HUES6 (cell line): ENCODE data around the gene P2RX4.
"Not testable (repeated sequence)": the region's sequence is repeated elsewhere in the genome, so short reads cannot be mapped to it uniquely, and the experiment has no call there.

Source experiments
- H3K27ac ChIP-seq: 2 replicates; pipeline ENCODE4 v1.7.0; 2013; ENCODE audit warnings: low read depth, mild to moderate bottlenecking, low read length, inconsistent platforms
- H3K27me3 ChIP-seq: 2 replicates; pipeline ENCODE4 v1.6.1; 2013; ENCODE audit warnings: low read length; ENCODE audit not compliant: control insufficient read depth, insufficient read depth
- H3K36me3 ChIP-seq: 2 replicates; pipeline ENCODE4 v1.6.1; 2013; ENCODE audit warnings: low read length; ENCODE audit not compliant: control insufficient read depth, insufficient read depth
- H3K4me1 ChIP-seq: 2 replicates; pipeline ENCODE4 v1.6.1; 2013; ENCODE audit warnings: low read length; ENCODE audit not compliant: control insufficient read depth, insufficient read depth
- H3K4me3 ChIP-seq: 2 replicates; pipeline ENCODE4 v1.5.1; 2013; ENCODE audit warnings: low read depth, low read length
- H3K9ac ChIP-seq: one replicate; pipeline ENCODE4 v1.6.1; 2013; ENCODE audit warnings: mild to moderate bottlenecking, low read length
- H3K9me3 ChIP-seq: 2 replicates; pipeline ENCODE4 v1.6.1; 2013; ENCODE audit warnings: low read depth, low read length; ENCODE audit not compliant: control insufficient read depth, insufficient read depth

The P2RX4 gene

GRCh38 chr12:121279507-121279915, 69.6 kb downstream of the P2RX4 start:
- H3K4me1 ChIP-seq = peaks cover 25% of the 10 kb centered on the region
- no peaks in the 10 kb centered on the region for H3K27me3 ChIP-seq
- H3K36me3 ChIP-seq = peaks cover 12% of the 10 kb centered on the region
- no peak overlapping the region for H3K4me3 ChIP-seq
- H3K9me3 ChIP-seq = no peaks in the 10 kb centered on the region
- H3K27ac ChIP-seq = no peak overlapping the region; the same call in 1 of the 2 replicates
- peak overlapping the region; percentile 22 for H3K9ac ChIP-seq

GRCh38 chr12:121280531-121280930, 70.6 kb downstream of the P2RX4 start:
- H3K4me3 ChIP-seq = peak overlapping the region; percentile 26; the same call in 1 of the 2 replicates
- H3K4me1 ChIP-seq = peaks cover 25% of the 10 kb centered on the region
- H3K27ac ChIP-seq, H3K9me3 ChIP-seq, H3K9ac ChIP-seq, H3K27me3 ChIP-seq: not testable (repeated sequence)
- peaks cover 12% of the 10 kb centered on the region for H3K36me3 ChIP-seq

- Histone ChIP-seq H3K9ac (peak overlapping the region; percentile 58), H3K36me3 (peaks cover 12% of the 10 kb centered on the region), H3K27ac (peak overlapping the region; percentile 63; the same call in 1 of the 2 replicates), H3K4me3 (0 out of 2 replicates have a peak overlapping the region, but pooled peaks have one; percentile 14), H3K4me1 (peaks cover 25% of the 10 kb centered on the region)
- not testable (repeated sequence) for H3K9me3 ChIP-seq, H3K27me3 ChIP-seq
Measured at GRCh38 chr12:121281116-121281515, 71.2 kb downstream of the P2RX4 start.

- H3K9ac ChIP-seq = peak overlapping the region; percentile 35
- H3K36me3 ChIP-seq = peaks cover 12% of the 10 kb centered on the region
- peaks cover 25% of the 10 kb centered on the region for H3K4me1 ChIP-seq
- H3K27ac ChIP-seq = no peak overlapping the region; the same call in 1 of the 2 replicates
- H3K9me3 ChIP-seq = no peaks in the 10 kb centered on the region
- no peak overlapping the region for H3K4me3 ChIP-seq
- H3K27me3 ChIP-seq = no peaks in the 10 kb centered on the region
Measured at GRCh38 chr12:121282072-121282742, 72.3 kb downstream of the P2RX4 start.

DNA sequence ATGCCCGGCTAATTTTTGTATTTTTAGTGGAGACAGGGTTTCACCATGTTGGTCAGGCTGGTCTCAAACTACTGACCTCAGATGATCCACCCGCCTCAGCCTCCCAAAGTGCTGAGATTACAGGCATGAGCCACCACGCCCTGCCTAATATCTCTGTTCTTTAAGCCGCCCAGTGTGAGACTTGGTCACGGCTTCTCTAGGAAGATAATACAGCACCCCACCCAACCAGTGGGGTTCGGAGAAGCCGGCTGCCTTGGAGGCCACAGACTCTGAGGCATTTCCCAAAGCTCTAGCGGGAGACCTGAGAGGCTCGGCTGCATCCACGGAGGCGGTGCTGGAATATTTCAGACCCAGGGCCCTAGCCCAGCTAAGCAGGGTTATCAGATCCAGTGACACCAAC, 73.0 kb downstream of the P2RX4 start:
- H3K27ac ChIP-seq, H3K27me3 ChIP-seq, H3K9ac ChIP-seq, H3K36me3 ChIP-seq, H3K4me3 ChIP-seq, H3K9me3 ChIP-seq: not testable (repeated sequence)
- peaks cover 29% of the 10 kb centered on the region for H3K4me1 ChIP-seq

DNA sequence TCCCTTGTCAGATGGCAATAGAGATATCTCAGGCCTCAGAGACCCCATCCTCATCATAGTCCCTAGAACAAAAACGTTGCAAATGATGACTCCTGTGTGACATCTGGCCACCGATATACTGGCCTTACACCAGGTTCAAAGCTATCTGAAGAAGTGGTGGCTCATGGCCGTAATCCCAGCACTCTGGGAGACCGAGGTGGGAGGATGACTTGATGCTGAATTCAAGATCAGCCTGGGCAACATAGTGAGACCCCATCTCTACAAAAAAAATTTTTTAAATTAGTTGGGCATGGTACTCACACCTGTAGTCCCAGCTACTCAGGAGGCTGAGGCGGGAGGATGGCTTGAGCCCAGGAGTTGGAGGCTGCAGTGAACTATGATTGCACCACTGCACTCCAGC, 73.5 kb downstream of the P2RX4 start:
- H3K4me1 ChIP-seq = peaks cover 34% of the 10 kb centered on the region
- 0 out of 2 replicates have a peak, but pooled peaks cover 4% of the 10 kb centered on the region for H3K36me3 ChIP-seq
- no peak overlapping the region for H3K9ac ChIP-seq
- H3K9me3 ChIP-seq = no peaks in the 10 kb centered on the region
- no peaks in the 10 kb centered on the region for H3K27me3 ChIP-seq
- no peak overlapping the region for H3K27ac ChIP-seq
- H3K4me3 ChIP-seq = no peak overlapping the region
